GM18861 (cell line): ENCODE measurements around the gene LRRN1.
"Not testable (repeated sequence)": the region's sequence is repeated elsewhere in the genome, so short reads cannot be mapped to it uniquely, and the experiment has no call there.

ENCODE experiments used
- ATAC-seq: cut with Tn5 transposase; IDR thresholded peaks from one replicate; pipeline ENCODE4 v1.9.1; 2021; ENCODE audit not compliant: unreplicated experiment

The LRRN1 gene

DNA sequence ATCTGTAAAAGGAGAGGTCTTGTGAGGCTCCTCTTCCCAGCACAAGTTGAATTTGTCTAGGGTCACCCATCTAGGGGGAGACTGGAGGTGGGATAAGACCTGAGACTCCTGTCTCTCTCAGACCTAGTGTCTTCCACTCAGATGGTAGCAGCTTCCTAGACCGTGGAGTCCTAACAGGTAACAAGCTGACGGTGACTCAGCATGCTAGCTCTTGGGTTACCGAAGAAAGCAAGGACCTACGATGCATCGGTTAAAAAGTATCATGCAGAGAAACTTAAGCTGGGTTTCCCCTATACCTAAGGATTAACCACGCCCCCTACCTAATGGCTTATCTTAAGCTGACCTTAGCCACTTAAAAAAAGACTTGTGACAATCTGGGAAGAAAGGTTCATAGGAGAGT lies 7.6 kb downstream of the LRRN1 start:
- no peak for ATAC-seq

DNA sequence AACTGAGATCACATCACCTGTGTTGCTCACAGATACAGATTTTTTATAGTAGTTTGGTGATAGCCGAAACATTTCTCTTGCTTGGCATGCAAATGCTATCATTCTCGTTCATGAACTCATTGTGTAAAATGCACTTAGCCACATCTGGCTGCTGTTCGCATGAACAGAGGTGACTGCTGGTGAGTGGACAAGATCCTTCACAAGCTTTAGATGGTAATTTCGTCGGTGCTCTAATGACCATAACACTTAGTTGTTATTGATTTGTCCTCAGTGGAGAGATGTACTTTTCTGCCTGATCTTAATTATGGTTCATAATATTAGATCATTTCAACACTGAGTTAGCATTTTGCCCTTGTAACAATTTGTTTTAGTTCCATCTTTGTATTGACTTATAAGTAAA lies 13.8 kb downstream of the LRRN1 start:
- ATAC-seq, result no peak

DNA sequence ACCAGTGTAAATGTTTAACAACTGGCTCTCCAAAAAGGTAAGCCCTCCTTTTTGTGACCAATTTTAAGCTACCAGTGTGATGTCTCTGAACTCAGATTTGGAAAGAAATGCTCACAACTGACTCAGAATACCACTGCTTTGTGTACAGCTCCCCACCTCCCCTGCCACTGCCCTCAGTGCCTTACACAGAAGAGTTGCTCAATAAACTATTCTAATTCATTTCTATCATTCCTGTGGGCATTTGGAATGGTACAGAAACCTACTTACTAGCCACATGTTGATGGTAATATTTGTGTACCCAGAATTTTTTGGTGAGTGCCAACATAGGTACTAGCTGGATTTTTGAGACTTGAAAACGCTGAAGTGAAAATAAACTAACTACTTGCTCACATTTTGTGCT lies 16.0 kb downstream of the LRRN1 start:
- ATAC-seq, result no peak

DNA sequence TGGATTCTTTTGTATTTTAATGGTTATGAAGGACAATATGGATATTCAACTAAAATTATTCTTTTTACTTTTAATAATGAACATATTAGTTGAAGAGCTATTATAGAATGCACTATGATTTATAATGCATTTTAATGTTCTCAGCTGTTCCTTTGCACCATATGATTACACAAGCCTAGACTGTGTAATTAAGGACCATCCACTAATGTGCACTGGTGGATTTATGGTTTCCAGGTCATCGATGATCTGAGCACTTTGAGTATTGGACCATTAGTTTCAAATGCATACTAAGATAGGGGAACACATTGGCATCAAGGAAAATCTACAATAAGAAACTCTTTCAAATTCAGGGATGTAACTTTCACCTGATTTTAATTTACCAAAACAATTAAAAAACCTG lies 16.8 kb downstream of the LRRN1 start:
- ATAC-seq, result no peak

DNA sequence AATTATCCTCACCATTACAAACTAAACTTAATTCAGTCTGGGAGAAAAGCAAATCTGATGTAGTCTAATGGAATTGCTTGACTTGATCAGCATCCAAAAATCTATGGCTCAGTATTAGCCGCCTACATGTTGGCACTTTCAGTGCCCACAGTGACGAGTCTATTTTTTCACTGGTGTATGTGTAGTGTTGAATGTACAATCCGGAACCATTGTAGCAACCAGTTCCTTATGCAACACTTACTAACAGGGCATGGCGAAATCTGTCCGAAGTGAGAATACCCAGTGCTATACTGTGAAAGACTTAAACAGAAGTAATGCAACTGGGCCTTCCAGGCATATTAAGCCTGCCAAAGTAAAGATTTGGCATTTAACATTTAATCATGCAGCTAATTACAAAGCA lies 18.6 kb downstream of the LRRN1 start:
- no peak for ATAC-seq

DNA sequence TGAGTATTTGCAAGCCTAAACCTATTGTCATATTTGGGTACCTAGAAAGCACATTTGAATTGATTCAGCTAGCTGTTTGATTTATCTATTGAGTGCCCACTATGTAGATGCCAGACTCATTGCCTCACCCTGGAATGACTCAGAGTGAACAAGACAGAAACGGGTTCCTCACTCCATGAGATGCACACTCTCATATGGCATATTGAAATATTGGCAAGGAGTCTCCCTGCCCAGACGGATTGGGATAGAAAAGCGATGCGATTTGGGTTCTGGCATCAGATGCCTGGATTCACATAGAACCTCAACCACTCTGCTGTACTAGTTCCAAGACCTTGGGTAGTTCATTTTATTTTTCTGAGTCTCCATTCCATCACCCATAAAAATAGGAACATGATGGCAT lies 22.5 kb downstream of the LRRN1 start:
- ATAC-seq, result no peak

DNA sequence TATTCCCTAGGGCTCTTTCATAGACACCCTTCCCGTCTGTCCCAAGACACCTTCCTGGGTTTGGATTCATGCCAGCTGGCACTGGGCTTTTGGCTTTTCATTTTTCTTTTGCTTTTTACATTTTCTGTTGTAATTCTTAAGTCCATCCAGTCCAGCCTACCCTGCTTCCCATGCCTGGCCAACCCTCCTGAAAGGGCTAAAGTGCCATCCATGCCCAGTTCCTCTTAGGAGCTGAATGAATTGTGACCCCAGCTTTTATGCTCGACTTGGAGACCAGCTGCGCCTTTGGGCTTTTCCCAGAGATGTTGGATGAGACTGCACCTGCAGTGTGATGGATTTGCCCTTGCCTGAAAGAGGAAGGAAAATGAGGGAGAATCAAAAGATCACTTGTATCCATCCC lies 25.8 kb downstream of the LRRN1 start:
- no peak for ATAC-seq

DNA sequence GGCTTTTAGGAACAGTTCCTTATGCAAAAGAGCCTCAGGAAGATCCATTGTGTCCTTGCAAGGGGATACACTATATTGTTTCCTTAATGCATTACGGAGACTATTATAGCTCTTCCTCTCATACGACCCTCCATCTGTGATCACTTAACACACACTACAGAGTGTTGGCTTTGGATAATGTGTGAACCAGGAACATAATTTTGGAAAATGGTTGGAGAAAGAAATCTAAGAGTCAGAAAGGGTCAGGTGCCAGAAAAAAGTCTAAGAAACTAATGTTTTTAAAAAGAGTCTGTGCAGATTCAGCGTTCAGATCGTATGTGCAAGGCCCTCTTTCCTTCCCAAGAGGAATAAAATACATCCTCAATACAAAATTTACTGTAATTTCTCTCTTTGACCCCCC lies 27.3 kb downstream of the LRRN1 start:
- ATAC-seq, result no peak

DNA sequence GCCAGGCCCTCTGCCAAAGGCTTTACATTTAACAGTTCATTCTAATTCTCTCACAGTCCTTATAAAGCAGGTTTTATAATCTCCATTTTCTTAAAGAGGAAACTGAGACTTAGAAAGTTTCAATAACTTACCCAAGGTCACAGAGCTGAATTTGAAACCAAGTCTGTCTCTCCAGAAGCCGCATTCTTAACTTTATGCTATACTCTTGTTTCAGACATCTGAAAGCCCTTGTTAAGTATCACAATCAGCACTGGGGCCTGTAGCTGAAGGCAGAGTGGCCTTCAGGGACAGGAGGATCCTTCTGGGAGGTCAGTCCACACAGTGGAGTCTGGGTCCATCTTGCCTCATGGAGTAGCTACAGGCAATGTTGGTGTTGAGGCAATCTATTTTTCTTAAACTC lies 27.9 kb downstream of the LRRN1 start:
- no peak for ATAC-seq

DNA sequence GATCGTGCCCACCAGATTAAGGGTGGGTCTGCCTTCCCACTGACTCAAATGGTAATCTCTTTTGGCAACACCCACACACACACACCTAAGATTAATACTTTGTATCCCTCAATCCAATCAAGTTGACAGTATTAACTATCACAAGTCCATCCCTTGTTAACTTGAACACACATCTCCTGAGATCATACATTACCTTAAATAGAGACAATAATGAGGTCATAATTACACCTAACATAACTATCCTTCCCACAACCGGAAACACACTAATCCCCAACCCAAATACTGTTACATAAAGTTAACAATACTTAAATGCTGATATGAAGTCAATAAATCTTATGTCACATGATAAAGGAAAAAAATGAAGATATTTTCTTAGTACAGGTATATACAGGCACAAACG lies 29.2 kb downstream of the LRRN1 start:
- not testable (repeated sequence) for ATAC-seq

DNA sequence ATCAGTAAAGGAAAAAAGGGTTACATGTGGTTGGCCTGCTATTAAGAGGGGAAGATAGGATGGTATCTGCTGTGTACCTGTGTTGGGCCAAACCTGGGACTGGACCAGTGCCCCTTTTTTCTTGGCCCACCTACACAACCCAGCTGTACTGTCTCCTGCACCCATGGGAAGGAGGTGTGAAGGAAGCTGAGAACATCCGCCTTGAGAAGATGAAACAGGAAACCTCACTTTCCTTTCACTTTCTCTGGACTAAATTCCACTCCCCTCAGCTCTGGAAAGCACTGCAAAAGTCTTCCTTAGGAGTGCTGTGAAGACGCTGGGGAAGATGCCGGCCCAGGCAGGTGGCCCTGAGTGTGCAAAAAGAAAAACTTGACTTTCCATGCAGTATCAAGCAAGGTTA lies 37.6 kb downstream of the LRRN1 start:
- ATAC-seq, result peak; percentile 92

DNA sequence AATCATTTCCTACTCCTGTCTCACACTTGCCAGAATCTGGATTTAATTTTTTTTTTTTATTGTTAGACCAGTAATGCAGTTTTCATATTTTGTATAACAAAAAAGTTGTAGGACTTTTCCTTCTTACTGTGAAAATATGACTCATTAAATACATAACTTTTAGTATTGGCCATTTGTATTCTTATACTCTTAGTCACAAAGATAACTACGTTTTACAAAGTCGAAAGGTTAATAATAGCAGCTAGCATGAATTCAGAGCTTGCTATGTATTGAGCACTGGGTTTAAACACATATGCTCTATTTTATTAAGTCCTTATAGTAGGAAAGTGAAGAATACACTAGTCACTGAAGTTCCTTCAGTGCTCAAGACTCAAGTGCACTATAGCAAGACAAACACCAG lies 43.1 kb downstream of the LRRN1 start:
- ATAC-seq, result no peak

DNA sequence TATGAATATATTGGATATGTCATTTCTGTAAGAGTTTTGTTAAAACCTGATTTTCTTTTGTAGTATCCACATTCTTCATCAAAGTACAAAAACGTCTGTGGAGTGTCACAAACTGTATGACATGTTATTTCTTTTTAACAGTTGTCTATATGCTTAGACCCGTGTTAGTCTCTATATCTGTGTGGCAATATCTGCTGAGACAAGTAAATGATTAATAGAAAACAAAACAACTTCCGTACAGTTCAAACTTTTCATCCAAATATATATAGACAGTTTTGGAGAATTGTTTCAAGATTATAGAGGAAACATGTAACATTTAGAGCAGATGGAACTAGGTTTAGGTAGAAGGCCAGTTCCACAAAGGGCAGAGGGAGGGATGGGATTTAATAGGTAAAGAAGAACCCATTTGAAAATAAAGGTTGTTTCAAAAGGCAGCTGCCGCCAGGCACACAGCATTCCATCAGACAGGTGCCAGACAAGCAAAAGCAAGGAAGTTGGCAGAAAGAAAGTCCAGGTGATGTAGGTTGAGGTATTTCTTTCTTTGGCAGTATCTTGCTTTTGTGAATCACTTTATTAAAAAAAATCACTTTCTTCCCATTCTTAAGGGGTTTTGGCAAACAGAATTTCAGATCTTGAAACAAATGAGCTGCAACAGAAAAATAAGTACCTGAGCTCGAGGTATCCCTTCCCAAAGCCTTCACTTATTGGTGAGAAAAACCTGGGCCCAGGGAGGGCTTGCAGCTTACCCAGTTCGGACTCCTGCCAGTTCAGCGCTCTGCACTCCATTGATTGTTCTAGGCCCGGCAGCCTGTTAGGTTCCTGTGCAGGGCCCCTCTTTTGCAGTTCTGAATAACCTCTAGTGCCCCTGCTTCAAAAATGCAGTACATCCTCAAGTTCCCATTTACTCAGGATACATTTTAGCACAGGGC lies 49.0 kb downstream of the LRRN1 start:
- ATAC-seq, result no peak

DNA sequence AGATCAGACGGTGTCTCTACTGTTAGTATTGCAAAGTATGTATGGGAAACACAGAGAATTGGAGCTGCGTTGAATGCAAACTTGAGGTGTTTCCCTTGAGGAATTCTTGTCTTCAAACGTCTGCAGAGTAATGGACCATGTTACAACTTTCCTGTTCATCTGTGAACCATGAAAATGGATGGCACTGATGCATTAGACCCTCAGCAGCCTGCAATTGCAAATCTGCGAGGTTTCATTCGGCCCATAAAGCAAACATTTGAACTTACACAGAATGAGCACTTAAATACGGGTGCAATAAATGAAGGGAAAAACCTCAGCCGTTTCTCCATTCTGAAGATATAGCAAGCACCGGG lies 49.7 kb downstream of the LRRN1 start:
- no peak for ATAC-seq

DNA sequence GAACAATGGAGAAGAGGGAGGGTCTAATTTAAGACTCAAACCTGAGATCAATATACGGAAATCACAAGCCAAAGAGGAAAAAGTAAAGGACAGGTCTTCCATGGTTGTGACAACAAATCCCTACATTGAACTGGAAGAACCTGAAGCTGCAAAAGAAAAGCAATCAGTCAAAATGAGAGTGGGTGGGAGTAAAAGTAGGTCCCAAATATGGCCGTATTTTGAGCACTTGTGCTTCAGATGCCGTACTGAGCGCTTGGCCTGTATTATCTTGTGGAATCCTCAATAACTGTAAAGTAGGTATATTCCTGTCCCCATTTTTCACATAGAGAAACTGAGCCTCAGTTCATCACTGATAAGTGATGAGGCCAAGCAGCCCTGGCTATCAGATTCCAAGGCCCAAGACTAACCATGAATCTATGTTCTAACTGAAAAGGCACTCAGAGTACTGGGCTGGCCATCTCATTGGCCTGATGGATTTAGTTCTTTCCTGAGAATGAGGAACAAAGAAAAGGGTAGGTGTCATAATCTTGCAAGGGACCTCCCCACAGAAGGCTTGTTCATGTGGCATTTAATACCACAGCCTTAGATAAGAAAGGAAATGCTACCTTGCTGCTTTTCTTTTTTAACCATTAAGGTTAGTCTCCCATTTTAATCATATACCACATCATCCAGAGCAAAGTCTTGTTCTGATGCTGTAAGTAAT lies 52.5 kb downstream of the LRRN1 start:
- ATAC-seq, result peak; percentile 94

DNA sequence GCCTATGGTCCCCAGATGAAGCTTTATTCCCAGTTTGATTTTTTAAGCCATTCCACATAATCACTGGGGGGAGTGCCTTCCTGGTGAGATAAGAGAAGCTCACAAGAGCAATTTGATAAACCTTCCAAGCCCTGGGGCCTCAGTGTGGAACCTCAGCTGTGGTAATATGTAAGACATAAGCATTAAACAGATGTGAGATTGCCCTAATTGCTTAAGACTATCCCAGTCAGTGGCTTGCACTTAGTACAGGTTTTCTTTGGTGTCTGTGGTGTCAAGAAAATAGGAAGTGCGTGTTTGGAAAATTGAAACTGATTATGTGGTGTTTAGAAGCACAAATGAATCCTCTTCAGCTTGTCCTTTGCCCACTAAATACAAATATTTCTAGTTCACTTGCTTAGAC lies 54.3 kb downstream of the LRRN1 start:
- no peak for ATAC-seq

DNA sequence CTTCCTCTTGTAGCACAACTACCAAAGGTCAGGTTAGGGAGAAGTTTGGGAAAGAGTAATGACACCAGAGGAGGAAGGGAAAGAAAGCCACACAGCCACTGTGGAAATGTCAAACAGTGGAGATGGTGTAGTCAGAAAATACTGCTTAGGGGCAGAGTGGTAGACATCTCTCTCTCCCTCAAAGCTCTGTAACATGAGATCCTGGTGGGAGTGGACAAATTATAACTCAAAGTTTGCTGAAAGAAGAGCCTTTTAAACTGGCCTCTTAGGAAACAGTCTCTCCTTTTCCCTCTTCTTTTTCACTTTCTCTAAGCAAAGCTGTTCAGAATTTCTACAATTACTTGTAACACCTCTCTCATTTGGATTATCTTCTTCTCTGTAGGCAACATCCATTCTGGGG lies 55.8 kb downstream of the LRRN1 start:
- no peak for ATAC-seq

DNA sequence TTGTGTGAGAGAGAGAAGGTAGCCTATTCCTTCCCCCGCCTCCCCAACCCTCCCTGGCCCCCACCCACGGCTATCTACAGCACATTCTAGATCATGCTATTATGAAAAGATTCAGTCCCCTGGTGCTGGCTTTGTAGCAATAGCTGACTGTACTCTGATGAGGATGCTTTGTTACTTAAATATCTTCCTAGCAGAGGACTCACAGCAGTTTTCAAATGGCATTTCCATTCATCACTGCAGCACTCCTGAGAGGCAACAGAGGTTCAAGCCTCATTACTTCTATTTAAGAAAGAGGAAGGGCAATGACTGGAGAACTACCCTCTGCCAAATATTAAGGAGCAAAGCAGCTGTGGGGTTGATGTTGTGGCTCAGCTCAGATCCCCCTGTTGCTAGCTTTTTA lies 61.0 kb downstream of the LRRN1 start:
- no peak for ATAC-seq

DNA sequence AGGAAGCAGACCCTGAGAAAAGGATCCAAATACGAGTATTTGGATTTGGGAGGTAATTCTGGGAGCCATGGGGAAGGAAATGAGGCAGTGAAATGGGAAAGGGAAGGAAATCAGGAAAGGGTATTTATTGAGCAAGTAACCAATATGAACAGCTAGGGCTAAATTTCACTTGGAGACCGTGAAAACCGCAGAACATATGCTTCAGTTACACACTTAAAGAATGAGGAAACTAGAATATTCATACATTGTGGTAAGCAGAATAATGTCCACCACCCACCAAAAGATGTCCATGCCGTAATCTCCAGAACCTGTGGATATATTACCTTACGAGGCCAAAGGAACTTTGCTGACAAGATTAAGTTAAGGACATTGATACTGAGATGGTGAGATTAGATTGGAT lies 63.3 kb downstream of the LRRN1 start:
- ATAC-seq, result no peak

DNA sequence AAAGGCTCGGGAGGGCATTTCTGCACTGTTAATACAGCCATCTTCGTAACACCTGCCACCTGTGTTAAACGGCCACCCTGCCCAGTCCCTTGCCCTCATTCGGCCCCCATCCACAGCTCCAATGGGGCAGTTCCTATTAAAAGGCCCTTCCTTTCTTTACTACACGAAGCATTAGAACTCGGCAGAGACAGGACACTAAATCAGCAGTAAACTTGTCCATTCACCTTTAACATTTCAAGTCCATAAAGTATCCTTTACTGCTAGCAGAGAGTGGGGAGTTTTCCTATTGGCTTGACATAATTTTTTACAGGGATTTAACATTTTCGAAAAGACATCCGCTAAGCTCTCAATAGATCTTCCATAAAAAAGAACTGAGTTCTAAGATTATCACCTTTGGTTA lies 76.3 kb downstream of the LRRN1 start:
- no peak for ATAC-seq

DNA sequence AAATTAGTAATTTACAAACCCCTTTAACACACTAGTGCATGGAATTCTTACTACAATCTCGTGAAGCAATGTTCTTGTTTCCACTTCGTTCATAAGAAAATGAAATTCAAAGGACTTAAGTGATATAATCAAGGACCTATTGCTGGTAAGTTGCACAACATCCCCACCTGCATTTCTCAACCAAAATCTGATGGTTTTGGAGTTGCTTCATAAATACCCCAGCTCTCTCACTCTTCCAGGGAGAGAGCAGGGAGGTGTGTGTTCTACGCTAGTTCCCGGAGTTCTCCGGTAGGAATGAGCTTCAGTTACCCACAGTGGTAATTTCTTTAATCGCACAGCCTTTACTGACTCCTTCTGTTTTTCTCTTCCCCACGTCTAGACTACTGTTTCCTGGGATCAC lies 81.8 kb downstream of the LRRN1 start:
- ATAC-seq, result no peak

DNA sequence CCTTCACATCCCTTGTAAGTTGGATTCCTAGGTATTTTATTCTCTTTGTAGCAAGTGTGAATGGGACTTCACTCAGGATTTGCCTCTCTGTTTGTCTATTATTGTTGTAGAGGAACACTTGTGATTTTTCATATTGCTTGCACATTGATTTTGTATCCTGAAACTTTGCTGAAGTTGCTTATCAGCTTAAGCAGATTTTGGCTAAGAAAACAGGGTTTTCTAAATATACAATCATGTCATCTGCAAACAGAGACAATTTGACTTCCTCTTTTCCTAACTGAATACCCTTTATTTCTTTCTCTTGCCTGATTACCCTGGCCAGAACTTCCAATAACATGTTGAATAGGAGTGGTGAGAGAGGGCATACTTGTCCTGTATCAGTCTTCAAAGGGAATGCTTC lies 88.1 kb downstream of the LRRN1 start:
- not testable (repeated sequence) for ATAC-seq

DNA sequence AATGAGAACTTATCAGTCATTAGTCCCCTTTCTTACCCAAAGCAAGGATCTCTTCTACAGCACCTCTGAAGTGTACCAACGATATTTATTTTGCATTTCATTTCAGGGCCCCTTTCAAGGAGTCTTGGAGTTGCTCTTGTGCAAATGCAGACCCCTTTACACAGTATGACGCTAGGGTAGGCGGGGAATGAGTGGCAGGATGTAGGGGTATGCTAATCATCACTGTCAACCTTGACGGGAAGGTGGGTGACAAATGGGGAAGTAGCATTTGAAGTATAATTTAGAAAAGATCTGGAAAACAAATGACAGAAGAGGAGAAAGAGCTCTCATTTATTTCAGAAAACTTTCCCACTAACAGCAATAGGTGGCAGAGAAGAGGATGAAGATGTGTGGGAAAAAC lies 94.4 kb downstream of the LRRN1 start:
- ATAC-seq, result no peak
